GM18868 (cell line): Measurements from ENCODE around the gene FOXC1.
A peak's percentile ranks its signal among the peaks of the same experiment; 100 is the strongest.

Experiments used
- ATAC-seq: cut with Tn5 transposase; IDR thresholded peaks from one replicate; pipeline ENCODE4 v1.9.1; 2021; ENCODE audit warnings: mild to moderate bottlenecking, moderate library complexity; ENCODE audit not compliant: unreplicated experiment

The FOXC1 gene

GRCh38 chr6:1584146-1584545 lies 25.6 kb upstream of the FOXC1 start:
- no peak for ATAC-seq

- ATAC-seq: no peak
These were observed 24.6 kb upstream of the FOXC1 start for GRCh38 chr6:1584996-1585668.

- ATAC-seq: no peak
These were observed 24.1 kb upstream of the FOXC1 start for GRCh38 chr6:1585669-1586049.

- no peak for ATAC-seq
These were observed 23.5 kb upstream of the FOXC1 start for GRCh38 chr6:1586256-1586655.

GRCh38 chr6:1586861-1587450 lies 22.8 kb upstream of the FOXC1 start:
- ATAC-seq: no peak

- no peak for ATAC-seq
These were observed 22.2 kb upstream of the FOXC1 start for GRCh38 chr6:1587546-1587945.

GRCh38 chr6:1587977-1588376 lies 21.7 kb upstream of the FOXC1 start:
- no peak for ATAC-seq

GRCh38 chr6:1589208-1589607 lies 20.5 kb upstream of the FOXC1 start:
- ATAC-seq: no peak

- ATAC-seq: no peak
These were observed 19.1 kb upstream of the FOXC1 start for GRCh38 chr6:1590580-1590979.

GRCh38 chr6:1591243-1591642 lies 18.5 kb upstream of the FOXC1 start:
- ATAC-seq: no peak

- no peak for ATAC-seq
These were observed 17.8 kb upstream of the FOXC1 start for GRCh38 chr6:1591926-1592325.

- no peak for ATAC-seq
These were observed 16.9 kb upstream of the FOXC1 start for GRCh38 chr6:1592852-1593251.

GRCh38 chr6:1593286-1593957 lies 16.3 kb upstream of the FOXC1 start:
- no peak for ATAC-seq

GRCh38 chr6:1593958-1594314 lies 15.8 kb upstream of the FOXC1 start:
- ATAC-seq: no peak

GRCh38 chr6:1594445-1595200 lies 15.1 kb upstream of the FOXC1 start:
- no peak for ATAC-seq

- ATAC-seq: no peak
These were observed 14.2 kb upstream of the FOXC1 start for GRCh38 chr6:1595271-1596087.

- ATAC-seq: peak; percentile 63
These were observed 13.4 kb upstream of the FOXC1 start for GRCh38 chr6:1596088-1596852.

- no peak for ATAC-seq
These were observed 12.5 kb upstream of the FOXC1 start for GRCh38 chr6:1597121-1597744.

GRCh38 chr6:1597924-1598323 lies 11.8 kb upstream of the FOXC1 start:
- ATAC-seq: no peak

GRCh38 chr6:1598433-1598832 lies 11.3 kb upstream of the FOXC1 start:
- ATAC-seq: no peak
